ENCODE measurements around the gene DGKI.

DNA sequence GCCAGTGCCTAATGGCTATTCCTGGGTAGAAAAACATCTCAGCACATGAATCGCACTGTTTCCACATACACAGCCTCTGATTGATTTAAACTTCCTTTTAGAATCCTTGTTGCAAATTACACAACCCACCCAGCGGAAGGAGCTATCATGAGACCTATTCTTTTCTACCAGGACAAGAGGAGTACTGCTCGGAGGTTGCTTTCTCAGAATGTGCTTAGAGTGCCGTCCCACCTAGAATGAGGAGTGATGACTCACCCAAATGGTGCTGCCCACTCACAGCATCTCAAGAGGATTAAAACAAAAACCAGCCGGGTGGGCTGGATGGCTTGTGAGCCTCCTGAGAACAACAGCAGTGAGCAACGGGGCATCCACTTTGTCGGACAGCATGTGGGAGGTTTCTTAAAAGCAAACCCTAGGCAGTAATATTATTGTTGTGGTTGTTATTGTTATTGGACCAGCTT, 128.9 kb downstream of the DGKI start:
- TF ChIP-seq, protein P1, sequence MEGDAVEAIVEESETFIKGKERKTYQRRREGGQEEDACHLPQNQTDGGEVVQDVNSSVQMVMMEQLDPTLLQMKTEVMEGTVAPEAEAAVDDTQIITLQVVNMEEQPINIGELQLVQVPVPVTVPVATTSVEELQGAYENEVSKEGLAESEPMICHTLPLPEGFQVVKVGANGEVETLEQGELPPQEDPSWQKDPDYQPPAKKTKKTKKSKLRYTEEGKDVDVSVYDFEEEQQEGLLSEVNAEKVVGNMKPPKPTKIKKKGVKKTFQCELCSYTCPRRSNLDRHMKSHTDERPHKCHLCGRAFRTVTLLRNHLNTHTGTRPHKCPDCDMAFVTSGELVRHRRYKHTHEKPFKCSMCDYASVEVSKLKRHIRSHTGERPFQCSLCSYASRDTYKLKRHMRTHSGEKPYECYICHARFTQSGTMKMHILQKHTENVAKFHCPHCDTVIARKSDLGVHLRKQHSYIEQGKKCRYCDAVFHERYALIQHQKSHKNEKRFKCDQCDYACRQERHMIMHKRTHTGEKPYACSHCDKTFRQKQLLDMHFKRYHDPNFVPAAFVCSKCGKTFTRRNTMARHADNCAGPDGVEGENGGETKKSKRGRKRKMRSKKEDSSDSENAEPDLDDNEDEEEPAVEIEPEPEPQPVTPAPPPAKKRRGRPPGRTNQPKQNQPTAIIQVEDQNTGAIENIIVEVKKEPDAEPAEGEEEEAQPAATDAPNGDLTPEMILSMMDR (IDR thresholded peaks at IDR 0.05) = no peak
- TF ChIP-seq FOSL2 (IDR thresholded peaks at IDR 0.05) (no peak), FOSL2 (CRISPR knock-in tag; IDR thresholded peaks at IDR 0.05) (no peak), HOXA7 (CRISPR knock-in tag; IDR thresholded peaks at IDR 0.05) (no peak), EP300 (IDR thresholded peaks at IDR 0.05) (no peak), ESRRA (IDR thresholded peaks at IDR 0.05; ENCODE audit: borderline replicate concordance, low read length) (no peak), HOXB13 (CRISPR knock-in tag; IDR thresholded peaks at IDR 0.05; ENCODE audit: low read depth) (no peak), PHF8 (IDR thresholded peaks at IDR 0.05; ENCODE audit: borderline replicate concordance, low read depth) (no peak), BHLHE40 (IDR thresholded peaks at IDR 0.05; ENCODE audit: low read depth, low read length) (no peak), POLR2A (IDR thresholded peaks at IDR 0.05; ENCODE audit: low read length) (no peak), NR3C1 (IDR thresholded peaks at IDR 0.05) (no peak), SMC3 (IDR thresholded peaks at IDR 0.05) (no peak), NFE2L2 (conservative IDR thresholded peaks at IDR 0.05; ENCODE audit: low read length) (no peak)
